Type B pancreatic cell (in vitro differentiated cells): Measurements from ENCODE around the gene A3GALT2. TPM values are rescaled to one million over a fixed set of nuclear protein-coding genes. Genes with fewer than 3 reads are reported as not detected.

Experiments used
- DNase-seq: peaks from one replicate; pipeline ENCODE4 v3.0.0; 2021; ENCODE audit warnings: mixed read lengths; ENCODE audit not compliant: unreplicated experiment; ENCODE audit errors: extremely low spot score
- H3K27ac Mint-ChIP-seq: 2 replicates; pipeline ENCODE4 v1.8.0; 2021; ENCODE audit warnings: mild to moderate bottlenecking, mixed read lengths
- H3K27me3 Mint-ChIP-seq: 2 replicates; pipeline ENCODE4 v1.8.0; 2021; ENCODE audit warnings: mixed read lengths
- H3K36me3 Mint-ChIP-seq: 2 replicates; pipeline ENCODE4 v1.8.0; 2021; ENCODE audit warnings: mixed read lengths
- H3K4me1 Mint-ChIP-seq: one replicate; pipeline ENCODE4 v1.8.0; 2021; ENCODE audit warnings: mixed read lengths; ENCODE audit not compliant: unreplicated experiment
- H3K4me3 Mint-ChIP-seq: 2 replicates; pipeline ENCODE4 v1.8.0; 2021; ENCODE audit warnings: mild to moderate bottlenecking, mixed read lengths
- H3K9me3 Mint-ChIP-seq: 2 replicates; pipeline ENCODE4 v1.8.0; 2021; ENCODE audit warnings: mixed read lengths
- total RNA-seq: library from RNA; stranded (reverse); gene quantifications from 2 replicates; pipeline ENCODE4 v1.2.1, GENCODE V29; 2021; ENCODE audit warnings: low replicate concordance
- TF ChIP-seq, protein P1 (sequence below): fragments of 200-600 bp; sonication (generic); conservative IDR thresholded peaks from 2 replicates; pipeline ENCODE4 v1.5.0; 2021; ENCODE audit warnings: antibody characterized with exemption, mild to moderate bottlenecking

A3GALT2 gene
- total RNA-seq, 1 donor from 2014 or later = 0.29 TPM

DNA sequence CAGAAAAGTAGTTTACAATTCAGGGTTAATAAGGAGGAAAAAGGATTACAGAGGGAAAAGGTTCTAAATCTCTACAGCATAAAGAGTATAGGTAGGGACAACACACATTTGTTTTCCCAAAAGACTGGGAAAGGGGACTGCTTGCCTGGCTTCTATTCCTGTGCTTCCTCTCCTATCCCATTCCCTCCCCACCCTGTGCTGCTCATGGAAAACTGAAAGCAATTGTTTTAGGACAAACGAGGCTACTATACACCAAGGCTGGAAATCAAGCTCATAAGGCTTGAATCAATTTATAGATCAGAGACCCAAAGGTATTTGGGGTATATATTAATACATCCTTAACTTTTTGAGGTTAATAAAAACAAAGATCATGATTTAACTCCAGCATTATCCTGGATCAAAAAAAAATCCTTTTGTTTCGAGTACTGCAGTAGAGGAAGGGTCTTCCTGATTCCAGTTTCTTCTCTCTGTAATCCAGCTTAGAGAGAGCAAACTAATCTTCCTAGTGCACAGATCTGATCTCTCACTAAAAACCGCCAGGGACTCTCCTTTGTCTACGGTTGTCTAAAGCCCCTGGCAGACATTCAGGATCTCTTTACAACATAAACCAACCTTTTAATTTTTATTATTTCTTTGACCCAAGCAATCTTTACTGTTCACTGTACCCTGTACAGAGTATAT lies 37.4 kb upstream of the A3GALT2 start:
- peaks cover 45% of the 10 kb centered on the region for H3K4me1 Mint-ChIP-seq

DNA sequence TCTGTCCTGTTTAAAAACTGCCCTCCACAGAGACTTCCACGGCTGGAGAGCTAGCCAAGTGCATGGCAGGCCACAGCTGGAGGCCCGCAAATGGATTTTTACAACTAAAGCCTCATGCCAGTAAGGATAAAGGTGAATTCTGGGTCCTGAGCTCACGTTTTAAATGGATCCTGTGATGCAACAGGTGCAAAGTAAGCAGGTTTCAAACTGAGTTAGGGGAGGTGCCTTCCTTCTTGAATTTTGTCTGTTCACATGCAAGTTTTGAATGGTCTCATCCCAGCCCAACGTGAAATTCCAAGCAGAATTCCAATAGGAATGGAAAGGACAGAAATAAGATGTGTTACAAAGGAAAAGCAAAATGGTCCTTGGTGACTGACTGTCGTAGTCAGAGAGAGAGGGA lies 36.2 kb upstream of the A3GALT2 start:
- TF ChIP-seq, protein P1, sequence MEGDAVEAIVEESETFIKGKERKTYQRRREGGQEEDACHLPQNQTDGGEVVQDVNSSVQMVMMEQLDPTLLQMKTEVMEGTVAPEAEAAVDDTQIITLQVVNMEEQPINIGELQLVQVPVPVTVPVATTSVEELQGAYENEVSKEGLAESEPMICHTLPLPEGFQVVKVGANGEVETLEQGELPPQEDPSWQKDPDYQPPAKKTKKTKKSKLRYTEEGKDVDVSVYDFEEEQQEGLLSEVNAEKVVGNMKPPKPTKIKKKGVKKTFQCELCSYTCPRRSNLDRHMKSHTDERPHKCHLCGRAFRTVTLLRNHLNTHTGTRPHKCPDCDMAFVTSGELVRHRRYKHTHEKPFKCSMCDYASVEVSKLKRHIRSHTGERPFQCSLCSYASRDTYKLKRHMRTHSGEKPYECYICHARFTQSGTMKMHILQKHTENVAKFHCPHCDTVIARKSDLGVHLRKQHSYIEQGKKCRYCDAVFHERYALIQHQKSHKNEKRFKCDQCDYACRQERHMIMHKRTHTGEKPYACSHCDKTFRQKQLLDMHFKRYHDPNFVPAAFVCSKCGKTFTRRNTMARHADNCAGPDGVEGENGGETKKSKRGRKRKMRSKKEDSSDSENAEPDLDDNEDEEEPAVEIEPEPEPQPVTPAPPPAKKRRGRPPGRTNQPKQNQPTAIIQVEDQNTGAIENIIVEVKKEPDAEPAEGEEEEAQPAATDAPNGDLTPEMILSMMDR = no peak
- Mint-ChIP-seq H3K4me3 (no peak overlapping the region), H3K9me3 (no peaks in the 10 kb centered on the region), H3K27me3 (no peaks in the 10 kb centered on the region), H3K27ac (no peak overlapping the region), H3K36me3 (peaks cover 20% of the 10 kb centered on the region), H3K4me1 (peaks cover 45% of the 10 kb centered on the region)
- DNase-seq = no peak

More for the DNA sequence above, 37.4 kb upstream of the A3GALT2 start:
- DNase-seq = no peak
- peaks cover 20% of the 10 kb centered on the region for H3K36me3 Mint-ChIP-seq
- H3K27me3 Mint-ChIP-seq = no peaks in the 10 kb centered on the region
- TF ChIP-seq, protein P1 = no peak
- no peak overlapping the region for H3K27ac Mint-ChIP-seq
- no peaks in the 10 kb centered on the region for H3K9me3 Mint-ChIP-seq
- H3K4me3 Mint-ChIP-seq = no peak overlapping the region

DNA sequence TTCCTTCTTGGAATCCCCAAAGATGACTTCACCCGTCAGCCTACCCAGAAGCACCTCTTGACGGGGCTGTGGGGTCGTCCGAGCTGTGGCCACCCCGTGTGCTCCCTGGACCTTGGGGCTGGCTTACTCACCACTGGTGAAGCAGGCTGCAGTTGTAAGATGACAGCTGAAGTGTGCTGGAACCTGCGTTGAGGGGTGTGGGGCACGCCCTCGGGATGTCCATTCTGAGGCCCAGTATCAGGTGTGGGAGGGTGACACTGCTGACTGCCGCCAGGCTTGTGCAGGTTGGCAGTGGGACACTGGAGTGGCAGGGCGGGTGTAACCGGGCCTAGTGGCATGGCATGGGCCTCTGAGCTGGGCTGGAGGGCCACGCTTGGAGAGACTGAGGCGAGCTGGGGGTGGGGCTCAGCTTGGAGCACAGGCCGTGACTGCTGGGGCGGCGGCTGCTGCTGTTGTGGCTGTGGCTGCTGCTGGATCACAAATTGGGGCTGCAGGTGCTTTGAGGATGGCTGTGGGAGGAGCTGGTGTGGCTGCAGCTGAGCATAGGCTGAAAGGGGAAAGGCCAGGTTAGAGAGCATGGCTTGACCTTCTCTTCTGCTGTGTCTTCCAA lies 33.9 kb upstream of the A3GALT2 start:
- H3K4me1 Mint-ChIP-seq = peaks cover 43% of the 10 kb centered on the region
- TF ChIP-seq, protein P1 = no peak
- H3K27ac Mint-ChIP-seq = peak overlapping the region; percentile 17
- no peaks in the 10 kb centered on the region for H3K9me3 Mint-ChIP-seq
- no peak overlapping the region for H3K4me3 Mint-ChIP-seq
- H3K27me3 Mint-ChIP-seq = no peaks in the 10 kb centered on the region
- no peak for DNase-seq
- peaks cover 19% of the 10 kb centered on the region for H3K36me3 Mint-ChIP-seq

DNA sequence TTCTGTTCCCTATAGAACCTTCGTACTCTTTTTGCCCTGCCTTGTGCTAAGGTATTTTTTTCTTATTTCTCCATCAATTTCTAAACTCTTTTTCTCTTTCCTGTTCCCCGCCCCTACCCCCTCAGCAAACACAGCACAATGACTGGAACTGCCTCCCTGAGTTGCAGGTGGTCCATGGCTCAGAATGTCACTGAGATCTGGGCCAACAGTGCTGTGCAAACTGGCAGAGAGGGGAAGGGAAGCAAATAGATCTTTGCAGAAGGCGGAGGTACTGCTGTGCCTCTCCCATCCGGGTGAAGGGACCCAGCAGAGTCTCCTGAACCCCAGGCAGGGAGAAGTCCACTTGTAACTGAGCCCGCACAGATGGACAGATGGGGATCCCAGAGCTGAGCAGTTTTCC lies 32.6 kb upstream of the A3GALT2 start:
- Mint-ChIP-seq H3K9me3 (no peaks in the 10 kb centered on the region), H3K4me3 (peak overlapping the region; percentile 26)

DNA sequence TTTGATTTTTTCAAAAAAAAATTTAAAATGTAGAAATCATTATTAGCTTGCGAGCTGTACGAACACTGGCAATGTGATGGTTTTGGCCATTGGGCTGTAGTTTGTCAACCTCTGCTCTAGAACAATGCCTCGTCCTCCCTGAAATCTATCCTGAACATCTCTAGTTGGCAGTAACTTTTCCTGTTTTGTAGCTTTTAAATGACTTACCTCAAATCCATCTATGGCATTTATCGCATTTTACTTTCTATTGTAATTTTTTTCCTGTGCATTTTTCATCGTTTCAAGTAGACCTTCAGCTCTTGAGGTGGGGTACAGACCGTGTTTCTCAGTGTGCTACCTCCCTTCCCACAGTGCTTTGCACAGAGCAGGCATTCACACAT lies 30.4 kb upstream of the A3GALT2 start:
- Mint-ChIP-seq H3K27me3 (no peaks in the 10 kb centered on the region), H3K4me1 (peaks cover 60% of the 10 kb centered on the region), H3K4me3 (peak overlapping the region; percentile 93), H3K27ac (peak overlapping the region; percentile 89), H3K9me3 (no peaks in the 10 kb centered on the region), H3K36me3 (peaks cover 18% of the 10 kb centered on the region)
- TF ChIP-seq, protein P1 = no peak
- DNase-seq = no peak

More for the DNA sequence above, 32.6 kb upstream of the A3GALT2 start:
- TF ChIP-seq, protein P1 = no peak
- H3K27me3 Mint-ChIP-seq = no peaks in the 10 kb centered on the region
- H3K27ac Mint-ChIP-seq = peak overlapping the region; percentile 85
- peaks cover 19% of the 10 kb centered on the region for H3K36me3 Mint-ChIP-seq
- peaks cover 40% of the 10 kb centered on the region for H3K4me1 Mint-ChIP-seq
- no peak for DNase-seq
